Progenitor cell of endocrine pancreas (in vitro differentiated cells): Measurements from ENCODE around the gene CCDC148. TPM values are rescaled to one million over a fixed set of nuclear protein-coding genes. Genes with fewer than 3 reads are reported as not detected.

Experiments used
- DNase-seq: peaks from one replicate; pipeline ENCODE4 v3.0.0; 2021; ENCODE audit warnings: low spot score; ENCODE audit not compliant: unreplicated experiment
- H3K27ac Mint-ChIP-seq: 2 replicates; pipeline ENCODE4 v1.8.0; 2021; ENCODE audit warnings: mild to moderate bottlenecking, moderate library complexity, mixed read lengths
- H3K27me3 Mint-ChIP-seq: 2 replicates; pipeline ENCODE4 v1.8.0; 2021; ENCODE audit warnings: mixed read lengths
- H3K36me3 Mint-ChIP-seq: 2 replicates; pipeline ENCODE4 v1.8.0; 2022; ENCODE audit warnings: mixed read lengths; ENCODE audit not compliant: insufficient read depth
- H3K4me1 Mint-ChIP-seq: 2 replicates; pipeline ENCODE4 v1.8.0; 2021; ENCODE audit warnings: low read depth, mixed read lengths
- H3K4me3 Mint-ChIP-seq: 2 replicates; pipeline ENCODE4 v1.8.0; 2021; ENCODE audit warnings: low read depth, mild to moderate bottlenecking, moderate library complexity, mixed read lengths
- H3K9me3 Mint-ChIP-seq: 2 replicates; pipeline ENCODE4 v1.8.0; 2021; ENCODE audit warnings: low read depth, mixed read lengths
- total RNA-seq: library from RNA; stranded (reverse); gene quantifications from 2 replicates; pipeline ENCODE4 v1.2.1, GENCODE V29; 2021
- TF ChIP-seq, protein P1 (sequence below): fragments of 200-600 bp; sonication (generic); IDR thresholded peaks from one replicate; pipeline ENCODE4 v1.5.0; 2021; ENCODE audit warnings: antibody characterized with exemption, mild to moderate bottlenecking; ENCODE audit not compliant: unreplicated experiment

The CCDC148 gene
- total RNA-seq, 1 donor from 2014 or later = 3.9 TPM

DNA sequence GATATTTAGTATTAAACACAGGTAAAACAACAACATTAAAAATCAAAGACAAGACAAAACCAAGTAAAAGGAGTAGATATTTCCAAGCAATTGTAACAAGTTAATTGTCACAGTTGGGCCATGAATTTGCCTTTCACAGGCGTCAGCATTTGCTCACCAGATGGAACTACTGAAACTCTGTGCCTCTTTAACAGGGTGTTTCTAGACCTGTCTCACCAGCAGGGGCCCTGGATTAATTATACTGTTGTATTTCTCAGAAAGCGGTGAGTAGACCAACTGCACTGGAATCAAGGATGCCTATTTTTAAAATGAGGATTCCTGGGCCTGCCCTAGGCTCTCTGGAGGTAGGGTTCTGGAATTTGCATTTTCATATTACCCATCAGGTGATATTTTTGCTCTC, 262.3 kb downstream of the CCDC148 start:
- no peak overlapping the region for H3K27ac Mint-ChIP-seq
- DNase-seq = no peak
- H3K27me3 Mint-ChIP-seq = peaks cover 25% of the 10 kb centered on the region
- H3K4me1 Mint-ChIP-seq = peaks cover 16% of the 10 kb centered on the region
- TF ChIP-seq, protein P1, sequence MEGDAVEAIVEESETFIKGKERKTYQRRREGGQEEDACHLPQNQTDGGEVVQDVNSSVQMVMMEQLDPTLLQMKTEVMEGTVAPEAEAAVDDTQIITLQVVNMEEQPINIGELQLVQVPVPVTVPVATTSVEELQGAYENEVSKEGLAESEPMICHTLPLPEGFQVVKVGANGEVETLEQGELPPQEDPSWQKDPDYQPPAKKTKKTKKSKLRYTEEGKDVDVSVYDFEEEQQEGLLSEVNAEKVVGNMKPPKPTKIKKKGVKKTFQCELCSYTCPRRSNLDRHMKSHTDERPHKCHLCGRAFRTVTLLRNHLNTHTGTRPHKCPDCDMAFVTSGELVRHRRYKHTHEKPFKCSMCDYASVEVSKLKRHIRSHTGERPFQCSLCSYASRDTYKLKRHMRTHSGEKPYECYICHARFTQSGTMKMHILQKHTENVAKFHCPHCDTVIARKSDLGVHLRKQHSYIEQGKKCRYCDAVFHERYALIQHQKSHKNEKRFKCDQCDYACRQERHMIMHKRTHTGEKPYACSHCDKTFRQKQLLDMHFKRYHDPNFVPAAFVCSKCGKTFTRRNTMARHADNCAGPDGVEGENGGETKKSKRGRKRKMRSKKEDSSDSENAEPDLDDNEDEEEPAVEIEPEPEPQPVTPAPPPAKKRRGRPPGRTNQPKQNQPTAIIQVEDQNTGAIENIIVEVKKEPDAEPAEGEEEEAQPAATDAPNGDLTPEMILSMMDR = no peak
- no peaks in the 10 kb centered on the region for H3K9me3 Mint-ChIP-seq
- no peaks in the 10 kb centered on the region for H3K36me3 Mint-ChIP-seq
- H3K4me3 Mint-ChIP-seq = no peak overlapping the region

DNA sequence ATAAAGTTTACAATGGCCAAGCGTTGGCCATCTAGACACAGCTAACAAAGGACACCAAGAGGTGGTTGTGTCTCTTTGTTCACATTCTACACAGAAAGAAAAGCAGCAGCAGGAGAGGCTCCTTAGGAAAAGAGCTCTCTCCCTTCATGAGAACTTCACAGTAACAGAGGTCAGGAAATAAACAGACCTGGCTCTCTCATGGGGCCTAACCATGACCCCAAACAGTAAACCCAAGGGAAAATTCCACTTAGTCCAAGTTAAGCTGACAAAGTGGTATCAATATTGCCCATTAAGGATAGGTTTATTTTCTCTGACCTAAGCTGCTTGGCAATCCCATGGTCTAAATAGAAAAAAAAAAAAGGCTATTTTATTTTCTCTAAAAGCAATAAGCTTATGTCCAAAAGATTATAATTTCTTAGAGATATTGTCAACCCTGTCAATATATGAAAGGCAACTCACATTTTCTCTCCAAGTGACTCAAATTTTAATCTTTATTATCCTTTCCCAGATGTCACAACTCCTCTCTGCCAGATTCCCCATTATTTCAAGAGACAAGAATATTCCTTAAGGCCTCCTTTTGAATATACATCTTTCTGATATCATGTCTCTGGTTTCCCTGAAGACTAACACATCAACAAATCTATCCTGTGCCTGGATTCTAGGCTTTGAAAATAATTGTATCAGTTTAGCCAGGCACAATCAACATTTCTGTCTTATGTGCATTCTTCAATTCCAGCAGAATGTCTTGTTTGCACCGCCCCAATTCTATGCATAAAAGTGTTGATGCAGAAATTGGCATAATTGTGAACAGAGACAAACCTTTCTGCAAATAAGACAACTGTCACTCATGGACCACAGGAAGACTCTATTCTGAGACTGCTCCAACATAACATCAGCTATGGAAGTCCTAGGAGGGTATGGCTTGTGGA, 263.8 kb downstream of the CCDC148 start:
- Mint-ChIP-seq H3K27me3 (peaks cover 22% of the 10 kb centered on the region), H3K9me3 (no peaks in the 10 kb centered on the region), H3K4me1 (peaks cover 16% of the 10 kb centered on the region), H3K27ac (no peak overlapping the region), H3K36me3 (no peaks in the 10 kb centered on the region), H3K4me3 (no peak overlapping the region)
- TF ChIP-seq, protein P1 = no peak
- DNase-seq = no peak

DNA sequence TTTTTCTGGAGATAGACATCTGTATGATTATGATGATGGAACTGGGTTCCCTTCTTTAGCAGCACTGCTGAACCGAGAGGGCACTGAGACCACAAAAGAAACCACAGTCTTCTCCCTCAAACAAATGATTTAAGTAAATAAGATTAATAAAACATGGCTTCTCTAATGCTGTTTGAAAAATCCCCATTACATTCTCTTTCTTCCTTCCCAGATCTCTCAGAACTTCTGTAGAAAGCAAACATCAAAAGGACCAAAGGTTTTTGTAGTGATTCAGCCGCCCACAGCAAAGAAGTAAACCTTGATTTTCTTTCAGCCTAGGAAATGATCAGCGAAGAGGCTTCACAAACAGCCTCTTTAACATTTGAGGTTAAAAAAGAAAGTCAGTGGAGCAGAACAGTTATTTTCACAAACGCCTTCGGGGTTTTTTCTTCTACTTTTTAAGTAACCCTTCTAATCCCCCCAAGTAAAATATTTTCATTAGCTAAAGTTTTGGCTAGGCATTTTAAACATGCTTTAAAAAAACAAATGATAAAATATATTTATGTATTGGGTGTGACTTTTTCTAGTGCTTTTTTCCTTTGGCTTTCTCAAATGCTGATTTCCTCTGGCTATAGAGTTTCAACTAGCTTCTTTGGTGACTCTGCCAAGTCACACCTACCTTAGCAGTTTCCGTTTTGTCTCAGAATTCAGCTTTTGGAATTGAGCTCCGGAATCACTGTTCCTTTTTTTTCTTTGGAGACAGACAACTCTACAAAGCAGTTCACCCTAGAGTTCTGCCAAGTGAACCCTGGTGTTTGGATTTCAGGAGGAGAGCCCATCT, 265.3 kb downstream of the CCDC148 start:
- Mint-ChIP-seq H3K27me3 (peaks cover 20% of the 10 kb centered on the region), H3K4me1 (peaks cover 5% of the 10 kb centered on the region), H3K27ac (no peak overlapping the region), H3K4me3 (no peak overlapping the region), H3K9me3 (no peaks in the 10 kb centered on the region), H3K36me3 (no peaks in the 10 kb centered on the region)
- no peak for DNase-seq
- TF ChIP-seq, protein P1 = no peak

DNA sequence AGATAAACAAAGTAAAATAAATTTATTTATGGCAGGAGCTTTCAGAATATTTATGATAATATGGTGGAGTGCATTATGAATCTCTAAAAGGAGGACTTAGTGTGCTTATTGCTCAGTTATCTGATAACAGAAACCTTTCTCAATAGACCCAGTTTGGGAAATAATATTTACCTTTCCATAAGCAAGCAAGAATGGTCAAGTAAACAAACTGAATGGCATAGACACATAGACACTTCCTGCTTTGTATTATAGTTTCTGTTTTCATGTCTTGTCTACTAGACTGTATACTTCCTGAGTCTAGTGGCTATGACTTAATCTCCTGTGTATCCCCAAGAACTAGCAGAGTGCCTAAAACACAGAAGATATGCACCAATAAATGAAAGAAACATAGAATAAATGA, 267.0 kb downstream of the CCDC148 start:
- Mint-ChIP-seq H3K27ac (no peak overlapping the region), H3K4me1 (peaks cover 11% of the 10 kb centered on the region), H3K4me3 (no peak overlapping the region), H3K36me3 (no peaks in the 10 kb centered on the region), H3K27me3 (peaks cover 7% of the 10 kb centered on the region), H3K9me3 (no peaks in the 10 kb centered on the region)
- no peak for DNase-seq
- TF ChIP-seq, protein P1 = no peak

DNA sequence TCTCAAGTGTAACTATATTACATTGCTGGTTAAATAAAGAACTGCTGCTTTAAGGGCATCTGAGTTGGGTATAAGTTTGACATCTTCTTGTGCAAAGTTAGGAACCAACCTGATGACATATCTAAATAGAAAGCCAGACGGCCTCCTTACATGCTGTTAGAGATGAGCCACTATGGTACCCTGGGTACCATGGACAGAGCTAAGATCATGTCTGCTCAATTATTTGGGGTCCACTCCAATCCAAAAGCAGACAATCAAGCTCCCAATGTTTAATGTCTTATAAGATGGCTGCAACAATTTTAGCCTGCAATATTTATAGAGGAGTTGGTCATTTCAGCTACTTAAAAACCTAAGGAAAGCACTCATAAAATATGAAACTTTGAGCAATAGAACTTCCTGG, 268.6 kb downstream of the CCDC148 start:
- no peak overlapping the region for H3K4me3 Mint-ChIP-seq
- no peaks in the 10 kb centered on the region for H3K9me3 Mint-ChIP-seq

More for the DNA sequence above, 268.6 kb downstream of the CCDC148 start:
- TF ChIP-seq, protein P1 = no peak
- peaks cover 4% of the 10 kb centered on the region for H3K27me3 Mint-ChIP-seq
- no peaks in the 10 kb centered on the region for H3K36me3 Mint-ChIP-seq
- H3K27ac Mint-ChIP-seq = no peak overlapping the region
- DNase-seq = no peak
- H3K4me1 Mint-ChIP-seq = peaks cover 19% of the 10 kb centered on the region
